H9 (cell line): ENCODE measurements around the gene DIS3L2. TPM values are rescaled to one million over a fixed set of nuclear protein-coding genes. Genes with fewer than 3 reads are reported as not detected.

Experiments used
- DNase-seq: peaks from one replicate; pipeline ENCODE4 v3.0.0-alpha.2; 2017
- H2AFZ ChIP-seq: one replicate; pipeline ENCODE4 v1.6.1; 2013; ENCODE audit warnings: mild to moderate bottlenecking, low read length, control low read depth, moderate library complexity
- H2AK5ac ChIP-seq: 2 replicates; pipeline ENCODE4 v1.6.1; 2013; ENCODE audit warnings: low read length, control low read depth, mixed read lengths; ENCODE audit not compliant: insufficient read length
- H2BK120ac ChIP-seq: one replicate; pipeline ENCODE4 v1.6.1; 2013; ENCODE audit warnings: low read depth, mild to moderate bottlenecking, low read length, control low read depth, inconsistent platforms; ENCODE audit not compliant: poor library complexity, severe bottlenecking
- H2BK12ac ChIP-seq: 2 replicates; pipeline ENCODE4 v1.6.1; 2013; ENCODE audit warnings: low read length, control low read depth, mixed read lengths, low read depth; ENCODE audit not compliant: insufficient read length
- H2BK15ac ChIP-seq: 2 replicates; pipeline ENCODE4 v1.6.1; 2013; ENCODE audit warnings: low read depth, low read length, control low read depth
- H2BK20ac ChIP-seq: one replicate; pipeline ENCODE4 v1.6.1; 2013; ENCODE audit warnings: low read depth, mild to moderate bottlenecking, low read length, control low read depth, inconsistent platforms; ENCODE audit not compliant: poor library complexity, severe bottlenecking
- H2BK5ac ChIP-seq: 2 replicates; pipeline ENCODE4 v1.6.1; 2013; ENCODE audit warnings: low read length, control low read depth, mixed read lengths; ENCODE audit not compliant: insufficient read length
- H3K14ac ChIP-seq: 2 replicates; pipeline ENCODE4 v1.6.1; 2013; ENCODE audit warnings: low read length, control low read depth; ENCODE audit not compliant: insufficient read depth
- H3K18ac ChIP-seq: 2 replicates; pipeline ENCODE4 v1.6.1; 2013; ENCODE audit warnings: low read depth, mild to moderate bottlenecking, mixed read lengths, low read length, control low read depth; ENCODE audit not compliant: insufficient read length
- H3K23ac ChIP-seq: 2 replicates; pipeline ENCODE4 v1.6.1; 2013; ENCODE audit warnings: low read length, control low read depth, mixed read lengths, low read depth; ENCODE audit not compliant: insufficient read length
- H3K23me2 ChIP-seq: 2 replicates; pipeline ENCODE4 v1.6.1; 2013; ENCODE audit warnings: low read depth, mild to moderate bottlenecking, mixed read lengths, low read length, control low read depth; ENCODE audit not compliant: insufficient read length, poor library complexity, severe bottlenecking
- H3K27ac ChIP-seq: 2 replicates; pipeline ENCODE4 v1.5.1; 2013; ENCODE audit warnings: low read length, control low read depth, mixed read lengths, low read depth; ENCODE audit not compliant: insufficient read length
- H3K27me3 ChIP-seq: 2 replicates; pipeline ENCODE4 v1.6.1; 2013; ENCODE audit warnings: low read length, control low read depth, inconsistent platforms; ENCODE audit not compliant: insufficient read depth
- H3K4ac ChIP-seq: 2 replicates; pipeline ENCODE4 v1.6.1; 2013; ENCODE audit warnings: low read depth, mild to moderate bottlenecking, control low read depth, inconsistent platforms, low read length, moderate library complexity
- H3K4me1 ChIP-seq: 2 replicates; pipeline ENCODE4 v1.6.1; 2013; ENCODE audit warnings: low read length, control low read depth, inconsistent platforms; ENCODE audit not compliant: insufficient read depth
- H3K4me2 ChIP-seq: 2 replicates; pipeline ENCODE4 v1.6.1; 2013; ENCODE audit warnings: low read length, control low read depth, mixed read lengths; ENCODE audit not compliant: insufficient read length, insufficient read depth
- H3K56ac ChIP-seq: 2 replicates; pipeline ENCODE4 v1.6.1; 2013; ENCODE audit warnings: low read depth, mild to moderate bottlenecking, mixed read lengths, low read length, control low read depth; ENCODE audit not compliant: insufficient read length
- H3K79me1 ChIP-seq: 2 replicates; pipeline ENCODE4 v1.6.1; 2013; ENCODE audit warnings: low read depth, mild to moderate bottlenecking, moderate library complexity, low read length, control low read depth, inconsistent platforms; ENCODE audit not compliant: insufficient read depth, poor library complexity, severe bottlenecking
- H3K79me2 ChIP-seq: 2 replicates; pipeline ENCODE4 v1.6.1; 2013; ENCODE audit warnings: low read length, control low read depth, inconsistent platforms; ENCODE audit not compliant: insufficient read depth
- H3K9ac ChIP-seq: 2 replicates; pipeline ENCODE4 v1.6.1; 2013; ENCODE audit warnings: low read length, control low read depth, mixed read lengths; ENCODE audit not compliant: insufficient read length; ENCODE audit errors: extremely low read depth
- H3K9me3 ChIP-seq: one replicate; pipeline ENCODE4 v1.6.1; 2013; ENCODE audit warnings: low read depth, low read length, inconsistent platforms; ENCODE audit not compliant: control insufficient read depth
- H3T11ph ChIP-seq: one replicate; pipeline ENCODE4 v1.6.1; 2013; ENCODE audit warnings: mild to moderate bottlenecking, low read length, control low read depth, inconsistent platforms
- H4K20me1 ChIP-seq: one replicate; pipeline ENCODE4 v1.6.1; 2013; ENCODE audit not compliant: control insufficient read depth, insufficient read length, insufficient read depth
- H4K5ac ChIP-seq: 2 replicates; pipeline ENCODE4 v1.6.1; 2013; ENCODE audit warnings: low read depth, mild to moderate bottlenecking, mixed read lengths, low read length, control low read depth; ENCODE audit not compliant: insufficient read length
- H4K8ac ChIP-seq: replicated peaks from 2 replicates; pipeline ENCODE4 v1.6.1; 2013; ENCODE audit warnings: low read length, control low read depth, mixed read lengths, low read depth; ENCODE audit not compliant: insufficient read length
- H4K91ac ChIP-seq: 2 replicates; pipeline ENCODE4 v1.6.1; 2013; ENCODE audit warnings: low read depth, mild to moderate bottlenecking, moderate library complexity, mixed read lengths, low read length, control low read depth; ENCODE audit not compliant: insufficient read length
- H3K27ac Mint-ChIP-seq, 3 experiments: 2 replicates in 2 of 3; 3 replicates in 1 of 3; pipeline ENCODE4 v1.8.0; 2020 to 2021; ENCODE audit warnings: mixed read lengths in 3 of 3, mild to moderate bottlenecking in 1 of 3, moderate library complexity in 1 of 3
- H3K27me3 Mint-ChIP-seq: 2 replicates; pipeline ENCODE4 v1.8.0; 2021; ENCODE audit warnings: low read depth, mild to moderate bottlenecking, moderate library complexity, mixed read lengths
- H3K36me3 Mint-ChIP-seq, 3 experiments: 2 replicates in 2 of 3; 3 replicates in 1 of 3; pipeline ENCODE4 v1.8.0; 2020 to 2021; ENCODE audit warnings: low read depth in 3 of 3, mixed read lengths in 3 of 3; ENCODE audit not compliant: insufficient read depth in 1 of 3
- H3K4me1 Mint-ChIP-seq, 2 experiments: 2 replicates each; pipeline ENCODE4 v1.8.0; 2020; ENCODE audit warnings: mixed read lengths in 2 of 2
- H3K4me3 Mint-ChIP-seq, 2 experiments: 2 replicates in 1 of 2; 3 replicates in 1 of 2; pipeline ENCODE4 v1.8.0; 2020 to 2021; ENCODE audit warnings: mild to moderate bottlenecking in 2 of 2, mixed read lengths in 2 of 2, moderate library complexity in 1 of 2
- H3K9me3 Mint-ChIP-seq, 2 experiments: 2 replicates in 1 of 2; 3 replicates in 1 of 2; pipeline ENCODE4 v1.8.0; 2020; ENCODE audit warnings: mild to moderate bottlenecking in 2 of 2, mixed read lengths in 2 of 2, moderate library complexity in 1 of 2
- CTCF ChIP-seq: fragments of 200-600 bp; sonication (generic); conservative IDR thresholded peaks from 3 replicates; pipeline ENCODE4 v1.8.0; 2021; ENCODE audit warnings: antibody characterized with exemption, mild to moderate bottlenecking
- WGBS: extraction: QIAGEN DNeasy Blood & Tissue Kit; methylation state at CpG from one replicate; pipeline ENCODE4 v1.1.7; 2013; ENCODE audit warnings: missing lambda C conversion rate, low lambda C conversion rate, mixed read lengths; ENCODE audit not compliant: insufficient read length; ENCODE audit errors: extremely low coverage; 5-methylcytosine and 5-hydroxymethylcytosine counted together
- total RNA-seq: library from RNA; stranded (reverse); gene quantifications from 2 replicates; pipeline ENCODE4 v1.2.1, GENCODE V29; 2021

DIS3L2 gene
- total RNA-seq, 1 experiment from 2014 or later = 28.1 TPM

DNA sequence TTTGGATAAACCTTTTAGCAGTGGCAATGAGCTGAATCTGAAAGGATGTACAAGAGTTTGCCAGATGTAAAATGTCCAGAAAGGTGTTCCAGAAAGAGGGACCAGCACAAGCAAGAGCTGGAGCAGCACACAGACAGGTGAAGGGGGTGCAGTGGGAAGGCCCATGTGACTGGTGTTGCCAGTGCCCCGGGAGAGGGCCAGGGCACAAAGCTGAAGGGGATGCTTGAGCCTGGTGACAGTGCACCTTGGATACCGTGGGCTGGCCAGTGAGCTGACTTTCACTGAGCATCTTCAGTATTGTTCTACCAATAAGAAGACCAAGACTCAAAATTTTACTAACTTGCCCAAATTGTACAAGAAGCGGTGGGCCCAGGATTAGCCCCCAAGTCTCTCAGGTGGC is 284.7 kb downstream of the DIS3L2 start:
- Histone ChIP-seq H3K9me3 (no peaks in the 10 kb centered on the region), H2AFZ (no peak overlapping the region), H4K5ac (no peak overlapping the region), H3K27ac (no peak overlapping the region), H3K18ac (no peak overlapping the region), H3K79me2 (no peaks in the 10 kb centered on the region), H2AK5ac (no peak overlapping the region), H3T11ph (no peak overlapping the region), H4K20me1 (no peaks in the 10 kb centered on the region), H2BK12ac (no peak overlapping the region), H2BK20ac (no peak overlapping the region), H3K56ac (no peak overlapping the region), H3K23me2 (no peaks in the 10 kb centered on the region), H3K4ac (no peak overlapping the region), H2BK15ac (no peak overlapping the region), H3K79me1 (no peaks in the 10 kb centered on the region), H2BK120ac (no peak overlapping the region), H3K4me2 (no peak overlapping the region), H3K4me1 (no peaks in the 10 kb centered on the region), H2BK5ac (no peak overlapping the region), H3K27me3 (no peaks in the 10 kb centered on the region), H4K8ac (no peak overlapping the region), H4K91ac (no peak overlapping the region), H3K9ac (no peak overlapping the region), H3K14ac (no peak overlapping the region; the same call in 1 of the 2 replicates), H3K23ac (no peak overlapping the region)
- TF ChIP-seq CTCF = no peak
- WGBS = no CpG with 5 or more reads among the region's 3 CpGs
- Mint-ChIP-seq H3K36me3 (no peaks in the 10 kb centered on the region; a peak in 1 of 7 replicates), H3K9me3 (no peaks in the 10 kb centered on the region), H3K27ac (no peak overlapping the region), H3K27me3 (no peaks in the 10 kb centered on the region), H3K4me3 (no peak overlapping the region), H3K4me1 (peaks cover 0 to 5% of the 10 kb centered on the region in 2 experiments; a peak in 1 of 4 replicates)
- DNase-seq = no peak
